Measurements from ENCODE around the gene APOA4.

DNA sequence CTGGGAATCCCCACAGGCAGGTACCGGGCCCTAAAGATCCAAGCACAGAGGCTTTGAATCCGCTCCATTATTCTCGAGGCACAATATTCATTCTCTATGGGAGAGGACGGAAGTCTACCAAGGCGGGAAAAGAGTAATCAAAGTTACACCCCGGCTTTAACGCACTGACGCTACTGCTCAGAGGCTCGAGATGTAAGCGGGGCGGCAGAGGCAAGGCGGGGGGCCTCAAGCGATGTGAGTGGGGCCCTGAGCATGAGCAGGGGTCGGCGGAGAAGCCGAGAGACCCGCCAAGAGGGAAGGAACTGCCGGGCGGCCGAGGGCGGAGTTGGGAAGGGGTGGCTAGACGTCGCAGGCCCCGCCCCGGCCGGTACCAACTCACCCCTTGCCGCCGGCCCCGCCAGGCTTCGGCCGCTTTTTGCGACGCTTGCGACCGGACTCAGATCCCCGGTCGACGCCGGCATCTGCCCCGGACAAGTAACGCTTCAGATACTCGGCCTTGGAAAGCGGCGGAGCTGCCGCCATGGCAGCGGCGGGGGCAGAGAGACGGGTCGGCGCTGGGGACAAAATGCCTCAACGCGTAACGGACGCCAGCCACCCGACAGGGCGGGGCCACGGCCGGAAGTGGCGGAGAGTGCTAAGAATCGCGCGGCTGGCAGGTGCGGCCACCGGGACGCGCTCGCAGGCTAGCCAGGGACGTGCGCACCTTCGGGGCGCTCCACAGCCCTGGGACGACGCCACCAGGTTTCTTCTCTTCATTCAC lies 50.5 kb downstream of the APOA4 start, which contains the start of gene BUD13:
- TF ChIP-seq GATA2 (IDR thresholded peaks at IDR 0.05; ENCODE audit: low read depth, low read length) (no peak), GATA3 (IDR thresholded peaks at IDR 0.05; ENCODE audit: low read depth, low read length) (no peak)

All from SH-SY5Y (cell line).